ENCODE results near the gene SCN10A.

Gene SCN10A

GRCh38 chr3:38648659-38649499, 167.1 kb downstream of the SCN10A start:
- H3K4me3 ChIP-seq (ENCODE audit: low read depth in 1 of 2, low read length in 1 of 2), result peak overlapping the region; percentile 46 to 53

DNA sequence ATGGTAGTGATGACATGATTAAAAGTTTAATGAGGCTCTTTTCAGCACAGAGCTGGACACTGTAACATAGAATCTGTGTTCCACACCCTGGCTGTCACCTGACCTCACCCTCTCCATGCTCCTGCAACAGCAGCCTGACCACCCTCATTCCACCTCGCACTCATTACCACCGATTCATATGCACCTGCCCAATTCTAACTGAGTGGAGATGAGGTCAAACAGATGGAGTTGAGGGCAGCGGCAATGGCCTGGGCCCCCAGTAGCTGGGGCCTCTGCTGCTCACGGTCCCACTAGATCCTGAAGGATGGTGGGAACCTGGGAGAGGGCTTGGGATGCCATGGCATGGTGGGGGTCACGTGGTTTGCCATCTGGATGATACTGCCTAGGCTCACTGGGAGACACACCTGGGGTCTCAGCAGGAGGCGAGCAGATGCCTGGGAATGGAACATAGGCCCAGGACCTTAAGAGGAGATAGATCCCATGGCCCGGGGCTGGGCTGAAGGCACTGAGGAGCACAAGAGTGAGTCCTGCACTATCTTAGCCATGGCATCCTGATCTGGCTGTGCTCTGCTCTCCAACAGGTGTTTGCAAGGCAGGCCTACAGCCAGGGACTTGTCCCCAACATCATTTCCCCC, 167.9 kb downstream of the SCN10A start:
- Histone ChIP-seq H3K36me3 (no peaks in the 10 kb centered on the region), H3K9me3 (no peaks in the 10 kb centered on the region), H3K27ac (no peak overlapping the region), H3K4me3 (ENCODE audit: low read depth in 1 of 2, low read length in 1 of 2) (peak overlapping the region in 1 of 2 experiments; percentile 7), H3K4me1 (ENCODE audit: control insufficient read depth in 1 of 2, insufficient read depth in 1 of 2, low read depth in 1 of 2, low read length in 1 of 2) (peaks cover 24 to 26% of the 10 kb centered on the region in 2 experiments), H3K27me3 (peaks cover 71% of the 10 kb centered on the region)
- TF ChIP-seq, protein P1, sequence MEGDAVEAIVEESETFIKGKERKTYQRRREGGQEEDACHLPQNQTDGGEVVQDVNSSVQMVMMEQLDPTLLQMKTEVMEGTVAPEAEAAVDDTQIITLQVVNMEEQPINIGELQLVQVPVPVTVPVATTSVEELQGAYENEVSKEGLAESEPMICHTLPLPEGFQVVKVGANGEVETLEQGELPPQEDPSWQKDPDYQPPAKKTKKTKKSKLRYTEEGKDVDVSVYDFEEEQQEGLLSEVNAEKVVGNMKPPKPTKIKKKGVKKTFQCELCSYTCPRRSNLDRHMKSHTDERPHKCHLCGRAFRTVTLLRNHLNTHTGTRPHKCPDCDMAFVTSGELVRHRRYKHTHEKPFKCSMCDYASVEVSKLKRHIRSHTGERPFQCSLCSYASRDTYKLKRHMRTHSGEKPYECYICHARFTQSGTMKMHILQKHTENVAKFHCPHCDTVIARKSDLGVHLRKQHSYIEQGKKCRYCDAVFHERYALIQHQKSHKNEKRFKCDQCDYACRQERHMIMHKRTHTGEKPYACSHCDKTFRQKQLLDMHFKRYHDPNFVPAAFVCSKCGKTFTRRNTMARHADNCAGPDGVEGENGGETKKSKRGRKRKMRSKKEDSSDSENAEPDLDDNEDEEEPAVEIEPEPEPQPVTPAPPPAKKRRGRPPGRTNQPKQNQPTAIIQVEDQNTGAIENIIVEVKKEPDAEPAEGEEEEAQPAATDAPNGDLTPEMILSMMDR (IDR thresholded peaks at IDR 0.05), result no peak

More at GRCh38 chr3:38648659-38649499, 167.1 kb downstream of the SCN10A start:
- Histone ChIP-seq H3K27me3 (peaks cover 71% of the 10 kb centered on the region), H3K4me1 (ENCODE audit: control insufficient read depth in 1 of 2, insufficient read depth in 1 of 2, low read depth in 1 of 2, low read length in 1 of 2) (peaks cover 30% of the 10 kb centered on the region in 2 experiments), H3K9me3 (no peaks in the 10 kb centered on the region), H3K36me3 (no peaks in the 10 kb centered on the region), H3K27ac (no peak overlapping the region)
- TF ChIP-seq, protein P1 (IDR thresholded peaks at IDR 0.05), result no peak

- H3K9me3 ChIP-seq, result no peaks in the 10 kb centered on the region
- H3K4me3 ChIP-seq (ENCODE audit: low read depth in 1 of 2, low read length in 1 of 2), result no peak overlapping the region
- H3K27ac ChIP-seq, result no peak overlapping the region
- TF ChIP-seq, protein P1 (IDR thresholded peaks at IDR 0.05), result no peak
- peaks cover 24 to 26% of the 10 kb centered on the region in 2 experiments for H3K4me1 ChIP-seq (ENCODE audit: control insufficient read depth in 1 of 2, insufficient read depth in 1 of 2, low read depth in 1 of 2, low read length in 1 of 2)
- peaks cover 71% of the 10 kb centered on the region for H3K27me3 ChIP-seq
- H3K36me3 ChIP-seq, result no peaks in the 10 kb centered on the region
Observed at GRCh38 chr3:38647217-38647970, 168.6 kb downstream of the SCN10A start.
